Keratinocyte (primary cell): ENCODE measurements around the gene IQCE. TPM values are rescaled to one million over a fixed set of nuclear protein-coding genes. Genes with fewer than 3 reads are reported as not detected.
"Not testable (repeated sequence)": the region's sequence is repeated elsewhere in the genome, so short reads cannot be mapped to it uniquely, and the experiment has no call there.

ENCODE experiments used
- DNase-seq: peaks from one replicate; pipeline ENCODE4 v3.0.0-alpha.2; 2011; ENCODE audit warnings: low read depth, missing footprints, low spot score
- FAIRE-seq: peaks from 2 replicates; lab custom pipeline; 2011; peaks lifted over from hg19 to GRCh38; lab: Jason Lieb, UNC
- H2AFZ ChIP-seq: 2 replicates; pipeline ENCODE4 v1.6.0; 2012; ENCODE audit warnings: low read length, control low read depth, inconsistent platforms; ENCODE audit not compliant: control insufficient read depth
- H3K27ac ChIP-seq: 2 replicates; pipeline ENCODE4 v1.5.1; 2011; ENCODE audit warnings: low read length; ENCODE audit not compliant: control insufficient read depth, insufficient read depth
- H3K27me3 ChIP-seq: 3 replicates; pipeline ENCODE4 v1.6.0; 2011; ENCODE audit warnings: low read length; ENCODE audit not compliant: control insufficient read depth, insufficient read depth; ENCODE audit errors: extremely low read depth
- H3K36me3 ChIP-seq, 2 experiments: 2 replicates in 1 of 2; 3 replicates in 1 of 2; pipeline ENCODE4 v1.5.1; 2011; ENCODE audit warnings: low read length in 2 of 2, mild to moderate bottlenecking in 1 of 2; ENCODE audit not compliant: control insufficient read depth in 2 of 2, insufficient read depth in 2 of 2; ENCODE audit errors: extremely low read depth in 1 of 2
- H3K4me1 ChIP-seq: 3 replicates; pipeline ENCODE4 v1.5.1; 2011; ENCODE audit warnings: low read length; ENCODE audit not compliant: control insufficient read depth, insufficient read depth; ENCODE audit errors: extremely low read depth
- H3K4me2 ChIP-seq: 3 replicates; pipeline ENCODE4 v1.6.0; 2011; ENCODE audit warnings: low read depth, low read length; ENCODE audit not compliant: control insufficient read depth, insufficient read depth; ENCODE audit errors: extremely low read depth
- H3K4me3 ChIP-seq, 3 experiments: fragments of 200-600 bp in 1 of 3; sonication (generic) in 1 of 3; 2 replicates in 2 of 3; 3 replicates in 1 of 3; pipeline ENCODE4 v1.5.1; 2011 to 2016; ENCODE audit warnings: low read length in 3 of 3, mild to moderate bottlenecking in 3 of 3, control low read depth in 2 of 3, inconsistent platforms in 1 of 3, low read depth in 1 of 3, mixed read lengths in 1 of 3, mixed run types in 1 of 3, moderate library complexity in 1 of 3; ENCODE audit not compliant: control insufficient read depth in 2 of 3, insufficient read depth in 2 of 3; ENCODE audit errors: extremely low read depth in 1 of 3
- H3K79me2 ChIP-seq: 2 replicates; pipeline ENCODE4 v1.6.0; 2012; ENCODE audit warnings: low read length; ENCODE audit not compliant: control insufficient read depth, insufficient read depth
- H3K9ac ChIP-seq: 3 replicates; pipeline ENCODE4 v1.6.0; 2011; ENCODE audit warnings: low read length; ENCODE audit not compliant: control insufficient read depth, insufficient read depth; ENCODE audit errors: extremely low read depth
- H3K9me1 ChIP-seq: 3 replicates; pipeline ENCODE4 v1.6.0; 2011; ENCODE audit warnings: low read length; ENCODE audit not compliant: control insufficient read depth, insufficient read depth; ENCODE audit errors: extremely low read depth
- H3K9me3 ChIP-seq: 2 replicates; pipeline ENCODE4 v1.5.1; 2012; ENCODE audit warnings: low read depth, low read length; ENCODE audit not compliant: control insufficient read depth
- H4K20me1 ChIP-seq: 3 replicates; pipeline ENCODE4 v1.6.0; 2011; ENCODE audit warnings: low read length; ENCODE audit not compliant: control insufficient read depth, insufficient read depth; ENCODE audit errors: extremely low read depth
- EZH2 ChIP-seq: IDR thresholded peaks from one replicate; pipeline ENCODE4 v1.6.1; 2012; ENCODE audit warnings: inconsistent platforms, mild to moderate bottlenecking, low read length, moderate library complexity
- dilution Hi-C: fragments of 300-500 bp; cut with MboI; formaldehyde crosslinking; loops from one replicate; pipeline ENCODE4 v1.7.0; 2020; ENCODE audit warnings: low sequenced_read_pairs; ENCODE audit not compliant: extremely low pct_ligation_motif_present
- polyA plus RNA-seq, 5 experiments: library from polyadenylated mRNA; depleted of rRNA in 3 of 5; stranded (reverse) in 3 of 5; stranded (forward) in 1 of 5; unstranded in 1 of 5; fragments of >200 nt; gene quantifications; 1 replicate in 1 of 5; 2 replicates in 3 of 5; 3 replicates in 1 of 5; pipeline versions ENCODE4 v1.2.1 to v1.2.3, GENCODE V29; 2011 to 2012; ENCODE audit warnings: missing spikeins in 2 of 5, low read depth in 1 of 5, low replicate concordance in 1 of 5
- TF ChIP-seq, protein P1 (sequence below), 3 experiments: IDR thresholded peaks in 1 of 3; conservative IDR thresholded peaks in 1 of 3; optimal IDR thresholded peaks in 1 of 3; 2 replicates in 2 of 3; 3 replicates in 1 of 3; pipeline versions ENCODE3 to v1.5.1; 2011; ENCODE audit warnings: low read length in 3 of 3, mild to moderate bottlenecking in 3 of 3, moderate library complexity in 2 of 3, control low read depth in 1 of 3, inconsistent platforms in 1 of 3; ENCODE audit not compliant: insufficient read depth in 2 of 3; ENCODE audit errors: extremely low read depth in 1 of 3

Gene IQCE
- polyA plus RNA-seq, 1 donor (not counting 4 experiments of a cell fraction or from before 2014, with no cell fraction given) = 5.2 TPM

GRCh38 chr7:2530071-2530987, 28.4 kb upstream of the IQCE start:
- peak overlapping the region; percentile 41 for H3K9ac ChIP-seq
- H3K4me1 ChIP-seq = peaks cover 41% of the 10 kb centered on the region
- H4K20me1 ChIP-seq = peaks cover 4% of the 10 kb centered on the region
- TF ChIP-seq, protein P1, sequence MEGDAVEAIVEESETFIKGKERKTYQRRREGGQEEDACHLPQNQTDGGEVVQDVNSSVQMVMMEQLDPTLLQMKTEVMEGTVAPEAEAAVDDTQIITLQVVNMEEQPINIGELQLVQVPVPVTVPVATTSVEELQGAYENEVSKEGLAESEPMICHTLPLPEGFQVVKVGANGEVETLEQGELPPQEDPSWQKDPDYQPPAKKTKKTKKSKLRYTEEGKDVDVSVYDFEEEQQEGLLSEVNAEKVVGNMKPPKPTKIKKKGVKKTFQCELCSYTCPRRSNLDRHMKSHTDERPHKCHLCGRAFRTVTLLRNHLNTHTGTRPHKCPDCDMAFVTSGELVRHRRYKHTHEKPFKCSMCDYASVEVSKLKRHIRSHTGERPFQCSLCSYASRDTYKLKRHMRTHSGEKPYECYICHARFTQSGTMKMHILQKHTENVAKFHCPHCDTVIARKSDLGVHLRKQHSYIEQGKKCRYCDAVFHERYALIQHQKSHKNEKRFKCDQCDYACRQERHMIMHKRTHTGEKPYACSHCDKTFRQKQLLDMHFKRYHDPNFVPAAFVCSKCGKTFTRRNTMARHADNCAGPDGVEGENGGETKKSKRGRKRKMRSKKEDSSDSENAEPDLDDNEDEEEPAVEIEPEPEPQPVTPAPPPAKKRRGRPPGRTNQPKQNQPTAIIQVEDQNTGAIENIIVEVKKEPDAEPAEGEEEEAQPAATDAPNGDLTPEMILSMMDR (optimal IDR thresholded peaks at IDR 0.05 in 1 of 3, IDR thresholded peaks at IDR 0.05 in 1 of 3, conservative IDR thresholded peaks at IDR 0.05 in 1 of 3; ENCODE audit: extremely low read depth in 1 of 3, insufficient read depth in 2 of 3, low read length in 3 of 3) = no peak
- no peak for TF ChIP-seq EZH2
- dilution Hi-C loops = no loop called here
- H3K9me3 ChIP-seq = no peaks in the 10 kb centered on the region
- FAIRE-seq = no peak
- no peaks in the 10 kb centered on the region for H3K9me1 ChIP-seq
- H3K79me2 ChIP-seq = no peaks in the 10 kb centered on the region
- no peak for DNase-seq
- H3K4me3 ChIP-seq = peak overlapping the region in 1 of 3 experiments; percentile 3
- H3K36me3 ChIP-seq = peaks cover 10 to 12% of the 10 kb centered on the region in 2 experiments
- no peaks in the 10 kb centered on the region for H3K27me3 ChIP-seq
- no peak overlapping the region for H2AFZ ChIP-seq
- H3K4me2 ChIP-seq = peak overlapping the region; percentile 27
- H3K27ac ChIP-seq = peak overlapping the region; percentile 40

DNA sequence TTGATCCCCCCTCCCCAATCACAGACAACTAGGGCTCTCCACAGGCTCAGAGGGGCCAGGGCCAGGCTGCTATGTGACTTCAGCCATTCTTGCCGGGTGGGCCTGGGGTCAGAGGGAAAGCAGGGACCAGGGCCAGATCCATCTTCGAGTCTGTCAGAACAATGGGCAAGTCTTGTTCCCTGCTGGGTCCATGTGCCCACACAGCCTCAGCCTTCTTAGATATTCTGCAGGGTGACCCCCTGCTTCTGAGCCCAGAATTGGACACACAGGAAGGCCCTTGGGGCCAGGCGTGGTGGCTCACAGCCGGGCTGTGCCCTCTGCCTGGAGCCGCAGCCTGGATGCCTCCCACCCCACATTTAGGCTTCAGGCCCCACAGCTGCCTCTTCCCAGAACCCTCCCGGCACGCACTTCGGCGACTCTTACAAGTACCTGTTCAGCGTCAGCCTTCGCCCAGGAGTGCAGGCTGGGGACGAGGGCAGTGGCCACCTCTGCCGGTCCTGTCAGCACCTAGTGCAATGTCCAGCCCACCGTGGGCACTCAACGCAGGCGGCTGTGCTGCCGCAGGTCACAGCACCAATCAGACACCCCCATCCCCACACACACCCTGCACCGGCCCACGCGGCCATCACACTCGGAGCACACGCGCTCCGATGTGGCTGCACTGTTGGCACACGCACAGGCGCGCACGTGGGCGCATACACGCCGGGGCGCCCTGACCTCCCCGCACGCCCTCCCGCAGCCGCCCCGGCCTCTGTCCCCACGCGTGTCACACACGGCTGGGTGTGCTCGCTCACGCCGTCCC, 27.6 kb upstream of the IQCE start:
- H3K27ac ChIP-seq, H4K20me1 ChIP-seq, H3K4me3 ChIP-seq, H2AFZ ChIP-seq, H3K9me3 ChIP-seq, DNase-seq, dilution Hi-C loops, FAIRE-seq, H3K36me3 ChIP-seq, H3K27me3 ChIP-seq, H3K79me2 ChIP-seq, H3K9me1 ChIP-seq: not testable (repeated sequence)
- H3K4me1 ChIP-seq = peaks cover 41% of the 10 kb centered on the region
- H3K9ac ChIP-seq = peak overlapping the region; percentile 33
- peak overlapping the region; percentile 6 for H3K4me2 ChIP-seq

GRCh38 chr7:2531796-2532110, 27.0 kb upstream of the IQCE start:
- DNase-seq, H3K4me2 ChIP-seq, dilution Hi-C loops, H3K36me3 ChIP-seq, FAIRE-seq, H3K27ac ChIP-seq, H4K20me1 ChIP-seq, H3K9me1 ChIP-seq, H3K4me3 ChIP-seq, H3K79me2 ChIP-seq, H3K9ac ChIP-seq, H3K27me3 ChIP-seq, H3K9me3 ChIP-seq, H2AFZ ChIP-seq: not testable (repeated sequence)
- peaks cover 41% of the 10 kb centered on the region for H3K4me1 ChIP-seq

DNA sequence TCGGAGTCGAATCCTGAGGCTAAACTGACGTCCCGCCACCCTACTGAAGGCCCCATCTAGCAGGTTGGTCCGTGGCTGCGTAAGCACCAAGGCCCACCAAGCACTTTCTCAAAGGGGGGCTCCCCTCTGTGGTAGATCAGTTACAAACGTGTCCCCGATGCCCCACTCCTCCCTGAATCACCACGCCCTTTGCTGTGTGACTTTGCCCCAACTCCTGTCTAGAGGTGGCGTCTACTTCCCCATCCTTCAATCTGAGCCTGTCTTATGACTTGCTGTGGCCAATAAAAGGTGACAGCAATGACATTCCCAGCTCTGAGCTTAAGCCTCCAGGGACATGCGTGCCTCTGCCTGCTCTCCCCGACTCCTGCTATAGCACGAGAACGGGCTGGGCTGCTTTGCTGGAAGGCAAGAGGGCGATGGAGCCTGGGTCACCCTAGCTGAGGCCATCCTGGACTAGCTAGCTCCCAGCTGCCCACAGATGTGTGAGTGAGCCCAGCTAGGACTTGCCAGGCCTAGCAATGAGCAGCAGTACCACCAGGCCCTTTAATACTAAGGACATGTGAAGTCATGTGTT, 26.5 kb upstream of the IQCE start:
- H2AFZ ChIP-seq, H3K4me2 ChIP-seq, H3K36me3 ChIP-seq, H3K9me1 ChIP-seq, H3K4me3 ChIP-seq, H3K27ac ChIP-seq, FAIRE-seq, H3K27me3 ChIP-seq, H3K79me2 ChIP-seq, dilution Hi-C loops, DNase-seq, H3K9ac ChIP-seq, H3K9me3 ChIP-seq, H4K20me1 ChIP-seq: not testable (repeated sequence)
- peaks cover 37% of the 10 kb centered on the region for H3K4me1 ChIP-seq
